Gastroesophageal sphincter (tissue), 3 donors: ENCODE data around the gene SCFD2.

Experiments used
- CTCF ChIP-seq, 4 experiments: fragments of 200-600 bp in 2 of 4; fragments of 450-650 bp in 2 of 4; sonication (generic) in 1 of 4; IDR thresholded peaks; one replicate each; pipeline ENCODE4 v1.5.1; 2017 to 2019; ENCODE audit warnings: antibody characterized with exemption in 4 of 4, mild to moderate bottlenecking in 2 of 4, moderate library complexity in 2 of 4
- EP300 ChIP-seq: sonication (generic); formaldehyde crosslinking; IDR thresholded peaks from one replicate; pipeline ENCODE4 v1.6.1; 2017; ENCODE audit warnings: antibody characterized with exemption, mild to moderate bottlenecking
- POLR2A ChIP-seq, 2 donors: fragments of 450-650 bp; IDR thresholded peaks; one replicate each; pipeline ENCODE4 v1.6.1; 2017; ENCODE audit warnings: antibody characterized with exemption in 2 of 2, mild to moderate bottlenecking in 2 of 2, moderate library complexity in 1 of 2
- POLR2AphosphoS5 ChIP-seq: sonication (generic); formaldehyde crosslinking; IDR thresholded peaks from one replicate; pipeline ENCODE4 v1.6.1; 2017; ENCODE audit warnings: antibody characterized with exemption

GRCh38 chr4:52977252-52977651, 388.6 kb downstream of the SCFD2 start:
- no peak for TF ChIP-seq CTCF (IDR thresholded peaks at IDR 0.05)
- TF ChIP-seq POLR2AphosphoS5: no peak
- TF ChIP-seq EP300: no peak
- no peak for TF ChIP-seq POLR2A (IDR thresholded peaks at IDR 0.05)
